Fibroblast of villous mesenchyme (primary cell): ENCODE results near the gene TNFRSF21. TPM values are rescaled to one million over a fixed set of nuclear protein-coding genes. Genes with fewer than 3 reads are reported as not detected.
"Not testable (repeated sequence)": the region's sequence is repeated elsewhere in the genome, so short reads cannot be mapped to it uniquely, and the experiment has no call there.

Experiments
- DNase-seq: peaks from one replicate; pipeline ENCODE4 v3.0.0-alpha.2; 2010; ENCODE audit warnings: low read depth
- H3K4me3 ChIP-seq: 2 replicates; pipeline ENCODE4 v1.5.1; 2011; ENCODE audit warnings: low read depth, mild to moderate bottlenecking, low read length
- total RNA-seq: library from RNA; depleted of rRNA; stranded (reverse); fragments of >200 nt; gene quantifications from 2 replicates; pipeline ENCODE4 v1.2.3, GENCODE V29; 2012
- TF ChIP-seq, protein P1 (sequence below): IDR thresholded peaks from 2 replicates; pipeline ENCODE4 v1.5.1; 2012; ENCODE audit warnings: low read depth, mild to moderate bottlenecking, low read length; ENCODE audit not compliant: insufficient read depth

The TNFRSF21 gene
- total RNA-seq, 1 donor = 43.2 TPM

DNA sequence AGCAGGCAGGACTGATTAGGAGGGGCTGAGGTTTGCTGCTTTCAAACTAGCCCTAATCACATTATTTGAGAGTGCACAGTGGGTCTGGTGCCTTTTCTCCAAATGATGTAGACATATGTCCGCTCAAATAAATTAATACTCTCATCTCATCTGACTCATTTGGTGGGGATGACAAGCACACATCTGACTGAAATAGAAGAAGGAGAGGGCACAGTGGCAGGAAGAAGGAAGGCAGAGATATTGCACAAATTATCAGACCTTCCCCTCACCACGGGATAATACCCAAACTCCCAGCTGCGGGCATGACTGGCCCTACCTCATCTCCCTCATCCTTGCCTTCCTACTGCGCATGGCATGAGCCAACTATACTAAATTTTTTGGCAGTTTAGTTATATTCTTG is 33.9 kb upstream of the TNFRSF21 start:
- no peak for DNase-seq
- H3K4me3 ChIP-seq = no peak overlapping the region
- TF ChIP-seq, protein P1, sequence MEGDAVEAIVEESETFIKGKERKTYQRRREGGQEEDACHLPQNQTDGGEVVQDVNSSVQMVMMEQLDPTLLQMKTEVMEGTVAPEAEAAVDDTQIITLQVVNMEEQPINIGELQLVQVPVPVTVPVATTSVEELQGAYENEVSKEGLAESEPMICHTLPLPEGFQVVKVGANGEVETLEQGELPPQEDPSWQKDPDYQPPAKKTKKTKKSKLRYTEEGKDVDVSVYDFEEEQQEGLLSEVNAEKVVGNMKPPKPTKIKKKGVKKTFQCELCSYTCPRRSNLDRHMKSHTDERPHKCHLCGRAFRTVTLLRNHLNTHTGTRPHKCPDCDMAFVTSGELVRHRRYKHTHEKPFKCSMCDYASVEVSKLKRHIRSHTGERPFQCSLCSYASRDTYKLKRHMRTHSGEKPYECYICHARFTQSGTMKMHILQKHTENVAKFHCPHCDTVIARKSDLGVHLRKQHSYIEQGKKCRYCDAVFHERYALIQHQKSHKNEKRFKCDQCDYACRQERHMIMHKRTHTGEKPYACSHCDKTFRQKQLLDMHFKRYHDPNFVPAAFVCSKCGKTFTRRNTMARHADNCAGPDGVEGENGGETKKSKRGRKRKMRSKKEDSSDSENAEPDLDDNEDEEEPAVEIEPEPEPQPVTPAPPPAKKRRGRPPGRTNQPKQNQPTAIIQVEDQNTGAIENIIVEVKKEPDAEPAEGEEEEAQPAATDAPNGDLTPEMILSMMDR = no peak

DNA sequence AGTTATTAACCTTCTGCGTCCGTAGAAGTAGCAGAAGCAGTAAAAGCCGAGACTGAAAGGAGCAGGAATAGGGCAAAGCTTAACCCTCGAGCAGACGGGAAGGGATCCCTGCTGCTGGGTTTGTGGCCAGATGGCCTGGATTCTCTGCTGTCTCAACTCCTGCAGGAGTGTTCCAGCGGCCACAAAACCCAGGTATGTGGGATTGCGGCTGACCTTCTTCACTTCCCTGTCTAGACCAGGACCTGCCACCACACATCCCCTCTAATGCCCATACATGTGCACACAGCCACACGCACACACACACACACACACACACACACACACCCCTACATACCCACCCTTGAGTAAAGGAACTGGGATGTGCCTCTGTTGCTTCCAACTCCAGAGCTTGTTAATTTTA is 33.1 kb upstream of the TNFRSF21 start:
- DNase-seq = no peak
- TF ChIP-seq, protein P1 = no peak
- H3K4me3 ChIP-seq = no peak overlapping the region

DNA sequence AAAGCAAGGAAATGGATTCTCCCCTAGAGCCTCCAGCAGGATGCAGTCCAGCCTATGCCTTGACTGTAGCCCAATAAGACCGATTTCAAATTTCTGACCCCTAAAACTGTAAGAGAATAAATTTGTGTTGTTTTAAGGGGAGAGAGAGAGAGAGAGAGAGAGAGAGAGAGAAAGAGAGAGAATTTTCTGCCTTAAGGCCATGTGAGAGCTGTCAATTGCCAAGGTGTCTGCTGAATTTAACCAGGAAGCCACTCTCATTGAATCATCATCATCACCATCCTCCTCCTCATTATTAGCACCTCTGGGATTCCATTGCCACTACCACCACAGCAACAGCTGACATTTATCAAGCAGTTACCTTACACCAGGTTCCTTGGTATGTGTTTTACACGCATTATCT is 27.8 kb upstream of the TNFRSF21 start:
- DNase-seq = no peak
- TF ChIP-seq, protein P1 = no peak
- no peak overlapping the region for H3K4me3 ChIP-seq

DNA sequence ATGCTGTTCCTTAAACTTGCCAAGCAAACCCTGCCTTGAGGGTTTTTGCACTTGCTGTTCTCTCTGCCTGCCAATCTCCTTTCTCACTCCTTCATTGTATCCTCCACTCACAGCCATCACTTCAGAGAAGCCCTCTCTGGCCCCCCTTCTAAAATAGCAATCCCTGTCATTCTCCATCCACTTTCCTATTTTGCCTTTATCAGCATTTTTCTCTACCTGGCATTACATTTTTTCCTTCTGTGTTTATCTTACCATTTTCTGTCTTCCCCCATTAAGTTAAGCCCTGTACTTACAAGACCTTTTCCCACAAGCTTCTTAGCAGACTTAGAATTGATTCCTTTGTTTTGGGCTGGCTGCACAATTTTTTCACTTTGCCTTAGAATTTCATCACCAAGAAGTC is 26.6 kb upstream of the TNFRSF21 start:
- no peak overlapping the region for H3K4me3 ChIP-seq
- no peak for DNase-seq
- TF ChIP-seq, protein P1 = no peak

DNA sequence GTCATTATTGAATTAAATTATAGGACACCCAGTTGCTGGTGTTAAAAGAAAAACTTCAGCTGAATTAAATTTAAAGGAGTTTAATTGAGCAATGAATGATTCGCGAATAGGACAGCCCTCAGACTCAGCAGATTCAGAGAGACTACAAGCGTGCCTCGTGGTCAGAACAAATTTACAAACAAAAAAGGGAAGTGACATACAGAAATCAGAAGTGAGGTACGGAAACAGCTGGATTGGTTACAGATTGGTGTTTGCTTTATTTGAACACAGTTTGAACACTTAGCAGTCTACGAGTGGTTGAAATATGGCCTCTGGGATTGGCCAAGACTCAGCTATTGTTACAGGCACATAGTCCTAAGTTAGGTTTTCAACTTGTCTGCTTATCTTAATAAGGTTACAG is 25.8 kb upstream of the TNFRSF21 start:
- TF ChIP-seq, protein P1 = no peak
- H3K4me3 ChIP-seq = no peak overlapping the region
- DNase-seq = no peak

DNA sequence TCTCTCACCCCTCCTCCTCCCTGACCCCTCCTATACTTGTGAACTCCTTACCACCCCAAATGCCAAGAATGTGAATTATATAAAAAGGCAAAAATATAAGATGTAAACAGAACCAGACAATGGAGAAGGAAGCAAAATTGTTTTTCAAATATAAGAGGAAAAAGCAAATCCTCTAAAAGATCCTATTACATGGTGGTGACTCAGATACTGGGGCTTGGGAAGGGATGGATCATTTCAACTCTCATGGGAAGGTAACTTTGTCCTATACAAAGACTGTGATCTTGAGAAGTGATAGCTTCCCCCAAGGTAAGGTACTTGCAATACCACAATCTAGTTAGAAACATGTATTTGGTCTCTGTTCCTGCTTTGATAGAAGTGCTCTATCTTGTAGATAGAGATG is 24.6 kb upstream of the TNFRSF21 start:
- DNase-seq = no peak
- TF ChIP-seq, protein P1 = no peak
- H3K4me3 ChIP-seq = no peak overlapping the region

DNA sequence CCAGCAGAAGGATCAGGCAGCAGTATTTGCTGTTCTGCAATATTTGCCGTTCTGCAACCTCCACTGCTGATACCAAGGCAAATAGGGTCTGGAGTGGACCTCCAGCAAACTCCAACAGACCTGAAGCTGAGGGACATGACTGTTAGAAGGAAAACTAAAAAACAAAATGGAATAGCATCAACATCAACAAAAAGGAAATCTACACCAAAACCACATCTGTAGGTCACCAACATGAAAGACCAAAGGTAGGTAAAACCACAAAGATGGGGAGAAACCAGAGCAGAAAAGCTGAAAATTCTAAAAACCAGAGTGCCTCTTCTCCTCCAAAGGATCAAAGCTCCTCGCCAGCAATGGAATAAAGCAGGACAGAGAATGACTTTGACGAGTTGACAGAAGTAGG is 18.9 kb upstream of the TNFRSF21 start:
- not testable (repeated sequence) for H3K4me3 ChIP-seq, DNase-seq

DNA sequence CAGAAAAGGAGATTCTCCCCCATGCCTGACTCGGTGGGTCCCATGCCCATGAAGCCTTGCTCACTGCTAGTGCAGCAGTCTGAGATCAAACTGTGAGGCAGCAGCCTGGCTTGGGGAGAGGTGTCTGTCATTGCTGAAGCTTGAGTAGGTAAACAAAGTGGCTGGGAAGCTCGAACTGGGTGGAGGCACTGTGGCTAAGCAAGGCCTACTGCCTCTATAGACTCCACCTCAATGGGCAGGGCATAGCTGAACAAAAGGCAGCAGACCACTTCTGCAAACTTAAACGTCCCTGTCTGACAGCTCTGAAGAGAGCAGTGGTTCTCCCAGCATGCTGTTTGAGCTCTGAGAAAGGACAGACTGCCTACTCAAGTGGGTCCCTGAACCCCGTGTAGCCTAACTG is 18.4 kb upstream of the TNFRSF21 start:
- not testable (repeated sequence) for DNase-seq

More for the DNA sequence above, 18.4 kb upstream of the TNFRSF21 start:
- H3K4me3 ChIP-seq = not testable (repeated sequence)
